Activated CD4-positive, alpha-beta T cell treated with anti-CD3 and anti-CD28 coated beads for 1 hour (primary cell): Measurements from ENCODE around the gene IGF2R.
A peak's percentile ranks its signal among the peaks of the same experiment; 100 is the strongest.

Experiments
- DNase-seq: peaks from one replicate; pipeline ENCODE4 v3.0.0-alpha.2; 2020

The IGF2R gene

GRCh38 chr6:159976686-159977254 lies 7.9 kb downstream of the IGF2R start:
- DNase-seq = no peak

- DNase-seq = no peak
Observed at GRCh38 chr6:159977255-159977903, 8.5 kb downstream of the IGF2R start.

- DNase-seq = no peak
Observed at GRCh38 chr6:159977904-159978268, 9.0 kb downstream of the IGF2R start.

- no peak for DNase-seq
Observed at GRCh38 chr6:159978291-159979135, 9.6 kb downstream of the IGF2R start.

- DNase-seq = peak; percentile 33
Observed at GRCh38 chr6:159979136-159979874, 10.4 kb downstream of the IGF2R start.

- DNase-seq = no peak
Observed at GRCh38 chr6:159980474-159980873, 11.6 kb downstream of the IGF2R start.

GRCh38 chr6:159981071-159981402 lies 12.2 kb downstream of the IGF2R start:
- DNase-seq = no peak

GRCh38 chr6:159981403-159982245 lies 12.7 kb downstream of the IGF2R start:
- DNase-seq = no peak

- no peak for DNase-seq
Observed at GRCh38 chr6:159982731-159983506, 14.0 kb downstream of the IGF2R start.

- DNase-seq = no peak
Observed at GRCh38 chr6:159983641-159984080, 14.8 kb downstream of the IGF2R start.

- DNase-seq = no peak
Observed at GRCh38 chr6:159984268-159984786, 15.4 kb downstream of the IGF2R start.

- no peak for DNase-seq
Observed at GRCh38 chr6:159985296-159985945, 16.5 kb downstream of the IGF2R start.

- DNase-seq = no peak
Observed at GRCh38 chr6:159988983-159989454, 20.1 kb downstream of the IGF2R start.

GRCh38 chr6:159989492-159990480 lies 20.9 kb downstream of the IGF2R start:
- no peak for DNase-seq

- DNase-seq = no peak
Observed at GRCh38 chr6:159992366-159992765, 23.5 kb downstream of the IGF2R start.

GRCh38 chr6:159995405-159995804 lies 26.5 kb downstream of the IGF2R start:
- no peak for DNase-seq

- no peak for DNase-seq
Observed at GRCh38 chr6:159996087-159996622, 27.3 kb downstream of the IGF2R start.

- no peak for DNase-seq
Observed at GRCh38 chr6:159996626-159997497, 28.0 kb downstream of the IGF2R start.
